GM12892 (cell line): Measurements from ENCODE around the gene TBC1D4.

Source experiments
- POLR2A ChIP-seq: IDR thresholded peaks from 2 replicates; pipeline ENCODE4 v1.6.1; 2011; ENCODE audit warnings: low read depth, low read length, control low read depth
- POLR2AphosphoS5 ChIP-seq: IDR thresholded peaks from 2 replicates; pipeline ENCODE4 v1.6.1; 2011; ENCODE audit warnings: low read depth, low read length, control low read depth

GRCh38 chr13:75482820-75483079 lies 781 bp upstream of the TBC1D4 start:
- TF ChIP-seq POLR2AphosphoS5 (no peak), POLR2A (no peak)
